ENCODE data around the gene NAV2.

GRCh38 chr11:20125927-20126326, 413.3 kb downstream of the NAV2 start:
- TF ChIP-seq CTCF (conservative IDR thresholded peaks at IDR 0.05 in 1 of 2, IDR thresholded peaks at IDR 0.05 in 1 of 2; ENCODE audit: low read depth in 1 of 2, low read length in 2 of 2) (no peak), EZH2 (IDR thresholded peaks at IDR 0.05; ENCODE audit: low read length, missing control alignments) (no peak)
